GM18870 (cell line): ENCODE data around the gene CSNK1A1L.

Experiments used
- ATAC-seq: cut with Tn5 transposase; IDR thresholded peaks from one replicate; pipeline ENCODE4 v1.9.1; 2021; ENCODE audit warnings: moderate library complexity; ENCODE audit not compliant: unreplicated experiment

CSNK1A1L gene

DNA sequence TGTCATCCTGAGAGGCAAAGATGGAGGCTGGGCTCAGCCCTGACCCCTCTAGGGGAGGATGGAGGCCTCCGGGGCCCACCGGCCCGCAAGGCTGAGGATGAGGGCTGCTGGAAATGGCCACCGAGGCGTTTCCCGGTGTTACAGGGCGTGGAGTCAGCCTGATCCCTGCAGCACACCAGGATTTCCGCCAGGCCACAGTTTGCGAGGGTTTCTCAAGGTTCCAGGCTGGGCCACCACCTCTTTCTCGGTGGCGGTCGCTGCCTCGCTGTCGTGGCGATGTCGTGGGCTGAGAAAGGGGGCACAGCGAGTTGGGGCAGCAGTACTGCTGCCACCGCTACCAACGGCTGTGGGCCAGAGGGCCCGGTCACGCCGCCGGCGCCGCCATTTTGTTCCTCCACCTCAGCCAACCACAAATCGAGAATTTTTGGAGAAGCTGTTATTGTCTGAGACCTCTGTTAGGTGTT is at the start of gene CSNK1A1L:
CSNK1A1L (minus strand) TSS at position 414 of the 464 bp plus-strand sequence; CDS start at position 6, 408 bp downstream.
- no peak for ATAC-seq

GRCh38 chr13:37149380-37149779 is 43.9 kb upstream of the CSNK1A1L start:
- no peak for ATAC-seq

DNA sequence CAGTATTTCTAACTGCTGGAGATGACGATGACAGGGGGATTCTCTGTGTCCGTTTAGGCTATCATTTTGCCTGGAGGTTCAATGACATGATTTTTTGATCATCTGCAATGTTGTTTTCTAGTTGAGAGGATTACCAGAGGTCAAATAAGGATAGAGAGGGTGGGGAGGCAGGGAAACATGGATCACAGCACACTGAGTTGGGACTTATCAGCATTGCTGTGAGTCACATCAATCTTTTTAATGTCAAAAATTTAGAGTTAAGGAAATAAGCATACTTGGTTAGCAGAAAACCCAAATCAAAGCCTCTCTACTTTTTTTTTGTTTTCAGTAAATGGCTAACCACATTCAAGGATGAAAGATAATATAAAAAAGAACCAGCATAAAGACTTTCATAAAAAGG is 43.0 kb upstream of the CSNK1A1L start:
- ATAC-seq: no peak

- ATAC-seq: no peak
Observed at GRCh38 chr13:37144661-37145060, 39.2 kb upstream of the CSNK1A1L start.

- no peak for ATAC-seq
Observed at GRCh38 chr13:37143911-37144310, 38.4 kb upstream of the CSNK1A1L start.

DNA sequence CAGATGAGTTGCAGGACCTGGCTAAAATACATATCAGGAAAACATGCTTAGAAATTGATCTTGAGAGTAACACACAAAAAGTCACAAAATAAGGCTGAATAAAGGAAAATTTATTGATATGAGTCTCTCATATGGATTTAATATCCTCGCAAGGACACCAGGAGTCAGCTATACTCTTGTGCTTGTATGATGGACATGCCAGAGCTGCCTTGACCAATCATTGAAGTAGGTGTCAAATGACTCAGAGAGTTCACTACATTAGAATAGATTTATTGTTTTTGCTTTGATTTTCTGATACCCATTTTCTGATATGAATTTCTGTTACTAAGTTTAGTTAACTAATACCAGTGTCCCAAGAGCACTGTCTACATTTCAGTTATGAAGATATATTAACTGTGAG is 37.4 kb upstream of the CSNK1A1L start:
- ATAC-seq: no peak

GRCh38 chr13:37141011-37141410 is 35.5 kb upstream of the CSNK1A1L start:
- ATAC-seq: no peak

- ATAC-seq: no peak
Observed at GRCh38 chr13:37139356-37139755, 33.9 kb upstream of the CSNK1A1L start.

DNA sequence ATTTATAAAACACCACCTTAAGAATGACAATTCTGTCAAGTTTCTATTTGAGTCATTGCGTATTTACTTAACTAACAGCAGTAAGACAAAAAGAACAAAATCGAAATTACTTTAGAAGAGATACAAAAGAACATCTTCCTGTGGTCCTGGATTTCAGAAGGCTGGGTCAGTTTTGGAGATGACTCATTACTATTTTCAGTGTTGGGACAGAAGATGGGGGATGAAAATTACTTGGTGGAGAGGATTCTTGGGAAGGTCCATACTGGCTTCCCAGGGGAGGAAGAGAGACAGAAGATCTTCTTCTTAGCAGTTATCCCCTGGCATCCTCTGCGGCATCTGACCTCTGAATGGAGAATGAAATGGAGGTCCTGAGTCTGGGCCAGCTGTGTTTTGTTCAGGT is 33.5 kb upstream of the CSNK1A1L start:
- ATAC-seq: no peak

- ATAC-seq: no peak
Observed at GRCh38 chr13:37138169-37138568, 32.7 kb upstream of the CSNK1A1L start.

DNA sequence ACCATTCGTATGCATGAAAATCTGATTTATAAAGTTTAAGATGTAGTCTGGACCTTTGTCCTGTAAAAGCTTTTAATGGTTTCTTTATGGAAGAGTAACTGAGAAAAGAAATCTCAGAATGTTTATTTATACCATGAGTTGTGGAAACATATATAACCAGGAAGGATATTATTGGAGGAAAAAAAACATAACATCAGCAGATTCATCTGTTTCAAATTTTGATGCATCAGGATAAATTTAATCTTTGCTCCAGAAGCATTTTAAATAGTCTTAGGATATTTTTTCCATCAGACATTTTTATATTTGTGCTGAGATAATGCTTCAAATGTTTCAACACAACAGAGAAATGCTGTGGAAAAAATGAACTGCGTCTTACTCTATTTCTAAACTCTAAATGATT is 31.2 kb upstream of the CSNK1A1L start:
- no peak for ATAC-seq

GRCh38 chr13:37136187-37136586 is 30.7 kb upstream of the CSNK1A1L start:
- ATAC-seq: no peak

DNA sequence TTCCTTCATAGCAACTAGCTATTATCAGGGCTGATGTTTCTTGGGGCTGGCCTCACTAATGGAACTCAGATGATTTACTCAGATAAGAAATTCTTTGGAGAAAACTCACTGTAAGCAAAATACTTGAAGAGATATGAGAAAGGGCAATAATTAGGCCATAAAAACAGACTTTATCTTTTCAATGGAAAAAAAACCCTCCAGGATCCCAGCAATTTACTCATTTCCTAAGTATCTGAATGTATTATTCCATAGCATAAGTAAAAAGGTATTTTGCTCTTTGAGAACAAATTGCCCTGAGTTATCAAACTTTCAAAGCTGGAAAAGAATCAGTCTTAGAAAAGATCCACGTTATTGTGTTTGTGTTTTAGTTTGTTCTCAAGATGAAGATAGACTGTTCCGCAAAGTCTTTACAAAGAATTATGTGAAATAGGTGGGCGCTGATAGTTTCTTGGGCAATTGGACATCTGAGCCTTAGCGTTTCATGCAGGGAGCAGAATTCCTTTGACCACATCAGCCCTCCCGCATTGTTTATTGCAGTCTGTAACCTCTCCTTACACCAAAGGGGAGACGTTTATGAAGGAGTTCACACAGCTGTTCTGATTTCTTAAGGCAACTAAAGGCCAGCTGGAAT is 29.1 kb upstream of the CSNK1A1L start:
- ATAC-seq: no peak

- no peak for ATAC-seq
Observed at GRCh38 chr13:37132211-37132610, 26.7 kb upstream of the CSNK1A1L start.

DNA sequence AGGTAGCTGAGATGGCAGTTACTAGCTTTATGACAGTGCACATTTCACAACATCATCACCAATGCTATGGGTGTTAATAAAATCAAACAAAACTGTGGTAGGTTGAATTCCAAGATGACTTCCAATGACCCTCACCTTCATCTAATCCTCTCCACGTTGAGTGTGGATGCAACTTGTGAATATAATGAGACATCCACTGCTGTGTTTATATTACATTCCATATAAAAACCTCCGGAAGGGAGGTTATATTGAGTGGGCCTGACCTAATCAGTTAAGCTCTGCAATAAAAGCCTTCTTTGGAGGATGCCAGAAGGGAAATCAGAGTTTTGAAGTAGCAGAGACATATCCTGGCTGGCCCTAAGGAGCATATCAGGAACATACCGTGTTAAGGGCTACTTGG is 25.6 kb upstream of the CSNK1A1L start:
- ATAC-seq: no peak

DNA sequence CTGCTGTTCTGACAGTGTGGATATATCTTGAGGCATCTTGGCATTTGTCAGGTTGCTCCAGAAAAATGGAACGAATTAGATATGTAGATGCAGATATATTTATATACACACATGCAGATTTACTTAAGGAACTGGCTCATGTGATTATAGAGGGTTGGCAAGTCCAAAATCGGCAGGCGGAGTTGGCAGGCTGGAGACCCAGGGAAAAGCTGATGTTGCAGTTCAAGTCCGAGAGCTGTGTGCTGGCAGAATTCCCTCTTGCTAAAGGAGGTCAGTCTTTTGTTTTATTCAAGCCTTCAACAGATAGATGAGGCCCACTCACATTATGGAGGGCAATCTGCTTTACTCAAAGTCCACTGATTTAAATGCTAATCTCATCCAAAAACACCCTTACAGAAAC is 24.4 kb upstream of the CSNK1A1L start:
- no peak for ATAC-seq

DNA sequence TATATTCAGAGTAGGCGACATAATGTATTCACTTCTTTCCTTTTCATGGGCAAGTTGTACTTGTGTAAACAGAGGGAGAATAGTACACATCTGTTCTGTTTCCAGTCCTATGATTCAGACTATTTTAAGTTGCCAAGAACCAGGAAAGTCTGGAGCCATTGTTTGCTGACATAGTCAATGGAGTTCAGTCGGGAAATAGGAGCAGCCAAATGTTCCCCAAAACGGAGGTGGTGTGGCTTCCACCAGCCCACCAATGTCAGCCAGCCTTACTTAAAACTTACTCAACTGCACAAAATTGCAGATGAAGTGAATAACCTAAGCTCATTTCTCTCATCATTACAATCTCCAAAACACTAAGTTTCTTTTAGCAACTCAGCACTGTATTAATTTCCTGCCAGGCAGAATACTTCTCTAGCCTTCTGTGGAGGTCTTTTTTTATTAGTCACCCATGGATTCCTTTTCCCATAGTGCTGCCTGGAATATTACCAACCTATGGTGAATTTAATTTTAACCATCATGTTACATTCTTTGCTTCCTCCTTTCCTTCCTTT is 22.3 kb upstream of the CSNK1A1L start:
- ATAC-seq: no peak

GRCh38 chr13:37123337-37123736 is 17.9 kb upstream of the CSNK1A1L start:
- ATAC-seq: no peak

GRCh38 chr13:37118016-37118415 is 12.6 kb upstream of the CSNK1A1L start:
- no peak for ATAC-seq

- ATAC-seq: no peak
Observed at GRCh38 chr13:37114250-37114649, 8.8 kb upstream of the CSNK1A1L start.

GRCh38 chr13:37113534-37113933 is 8.1 kb upstream of the CSNK1A1L start:
- no peak for ATAC-seq

- no peak for ATAC-seq
Observed at GRCh38 chr13:37109051-37109678, 3.7 kb upstream of the CSNK1A1L start.
